NCI-H82 (cell line): ENCODE measurements around the gene RPS16.

Source experiments
- DNase-seq: peaks from one replicate; lab custom pipeline; 2025; lab: John Stamatoyannopoulos, UW

The RPS16 gene

GRCh38 chr19:39407410-39407659 is 28.4 kb downstream of the RPS16 start:
- no peak for DNase-seq

GRCh38 chr19:39406656-39407409 is 28.9 kb downstream of the RPS16 start, which contains the start of gene ZFP36:
Gene ZFP36, plus strand, starts transcription at chr19:39406847. Its CDS starts 58 bp downstream, at chr19:39406905.
- peak; percentile 77 for DNase-seq

- peak; percentile 66 for DNase-seq
Measured at GRCh38 chr19:39405958-39406655, 29.6 kb downstream of the RPS16 start.

GRCh38 chr19:39405261-39405957 is 30.3 kb downstream of the RPS16 start:
- no peak for DNase-seq

GRCh38 chr19:39403331-39404312 is 32.1 kb downstream of the RPS16 start:
- DNase-seq: peak; percentile 99

GRCh38 chr19:39402346-39403300 is 33.1 kb downstream of the RPS16 start:
- DNase-seq: peak; percentile 82

GRCh38 chr19:39401549-39402345 is 34.0 kb downstream of the RPS16 start:
- no peak for DNase-seq

- no peak for DNase-seq
Measured at GRCh38 chr19:39401070-39401548, 34.6 kb downstream of the RPS16 start.

- DNase-seq: no peak
Measured at GRCh38 chr19:39400061-39400460, 35.7 kb downstream of the RPS16 start.

- no peak for DNase-seq
Measured at GRCh38 chr19:39399668-39400050, 36.1 kb downstream of the RPS16 start.

- DNase-seq: no peak
Measured at GRCh38 chr19:39398297-39398864, 37.4 kb downstream of the RPS16 start.

- peak; percentile 89 for DNase-seq
Measured at GRCh38 chr19:39397360-39398296, 38.1 kb downstream of the RPS16 start.

- peak; percentile 100 for DNase-seq
Measured at GRCh38 chr19:39390751-39391437, 44.9 kb downstream of the RPS16 start, which contains the start of the genes MED29 and PAF1. Gene MED29, plus strand, starts transcription at chr19:39391378. Its CDS starts 45 bp downstream, at chr19:39391423. Gene PAF1, minus strand, starts transcription at chr19:39391106. Its CDS starts 242 bp downstream, at chr19:39390864.

GRCh38 chr19:39390451-39390750 is 45.3 kb downstream of the RPS16 start:
- DNase-seq: no peak

- peak; percentile 33 for DNase-seq
Measured at GRCh38 chr19:39389631-39390414, 45.9 kb downstream of the RPS16 start.

- no peak for DNase-seq
Measured at GRCh38 chr19:39388657-39389056, 47.1 kb downstream of the RPS16 start.

- DNase-seq: no peak
Measured at GRCh38 chr19:39386557-39386956, 49.2 kb downstream of the RPS16 start.
